Astrocyte of the spinal cord (primary cell): ENCODE data around the gene MYO1F.

Experiments
- DNase-seq: peaks from one replicate; pipeline ENCODE4 v3.0.0; 2011; ENCODE audit warnings: low read depth, low spot score
- H3K4me3 ChIP-seq: 2 replicates; pipeline ENCODE4 v1.5.1; 2011; ENCODE audit warnings: low read depth, mild to moderate bottlenecking, low read length, moderate library complexity
- in situ Hi-C: cut with HindIII; loops from 2 replicates; pipeline ENCODE4 v1.10.0; 2017; ENCODE audit warnings: low sequenced_read_pairs
- TF ChIP-seq, protein P1 (sequence below): IDR thresholded peaks from 2 replicates; pipeline ENCODE4 v1.5.1; 2012; ENCODE audit warnings: low read depth, mild to moderate bottlenecking, low read length, inconsistent platforms

Gene MYO1F

DNA sequence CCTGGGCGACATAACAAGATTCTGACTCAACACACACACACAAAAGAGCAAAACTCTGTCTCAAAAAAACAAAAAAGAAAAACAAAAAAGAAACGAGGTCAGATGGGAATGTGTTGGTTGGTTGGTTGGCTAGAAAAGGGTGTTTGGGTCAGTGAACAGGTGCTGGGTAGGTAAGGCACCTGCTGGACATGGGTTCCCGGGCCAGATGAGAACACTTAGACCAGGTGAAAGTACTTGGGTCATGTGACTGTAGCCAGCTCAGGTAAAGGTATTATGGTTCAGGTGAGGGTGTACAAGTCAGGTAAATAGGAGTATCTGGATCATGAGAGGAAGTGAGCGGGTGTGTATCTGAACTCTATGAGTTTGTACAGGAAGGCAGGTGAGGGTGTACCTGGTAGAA is 48.7 kb downstream of the MYO1F start:
- no peak for DNase-seq
- in situ Hi-C loops = no loop called here
- no peak overlapping the region for H3K4me3 ChIP-seq
- TF ChIP-seq, protein P1, sequence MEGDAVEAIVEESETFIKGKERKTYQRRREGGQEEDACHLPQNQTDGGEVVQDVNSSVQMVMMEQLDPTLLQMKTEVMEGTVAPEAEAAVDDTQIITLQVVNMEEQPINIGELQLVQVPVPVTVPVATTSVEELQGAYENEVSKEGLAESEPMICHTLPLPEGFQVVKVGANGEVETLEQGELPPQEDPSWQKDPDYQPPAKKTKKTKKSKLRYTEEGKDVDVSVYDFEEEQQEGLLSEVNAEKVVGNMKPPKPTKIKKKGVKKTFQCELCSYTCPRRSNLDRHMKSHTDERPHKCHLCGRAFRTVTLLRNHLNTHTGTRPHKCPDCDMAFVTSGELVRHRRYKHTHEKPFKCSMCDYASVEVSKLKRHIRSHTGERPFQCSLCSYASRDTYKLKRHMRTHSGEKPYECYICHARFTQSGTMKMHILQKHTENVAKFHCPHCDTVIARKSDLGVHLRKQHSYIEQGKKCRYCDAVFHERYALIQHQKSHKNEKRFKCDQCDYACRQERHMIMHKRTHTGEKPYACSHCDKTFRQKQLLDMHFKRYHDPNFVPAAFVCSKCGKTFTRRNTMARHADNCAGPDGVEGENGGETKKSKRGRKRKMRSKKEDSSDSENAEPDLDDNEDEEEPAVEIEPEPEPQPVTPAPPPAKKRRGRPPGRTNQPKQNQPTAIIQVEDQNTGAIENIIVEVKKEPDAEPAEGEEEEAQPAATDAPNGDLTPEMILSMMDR = no peak

DNA sequence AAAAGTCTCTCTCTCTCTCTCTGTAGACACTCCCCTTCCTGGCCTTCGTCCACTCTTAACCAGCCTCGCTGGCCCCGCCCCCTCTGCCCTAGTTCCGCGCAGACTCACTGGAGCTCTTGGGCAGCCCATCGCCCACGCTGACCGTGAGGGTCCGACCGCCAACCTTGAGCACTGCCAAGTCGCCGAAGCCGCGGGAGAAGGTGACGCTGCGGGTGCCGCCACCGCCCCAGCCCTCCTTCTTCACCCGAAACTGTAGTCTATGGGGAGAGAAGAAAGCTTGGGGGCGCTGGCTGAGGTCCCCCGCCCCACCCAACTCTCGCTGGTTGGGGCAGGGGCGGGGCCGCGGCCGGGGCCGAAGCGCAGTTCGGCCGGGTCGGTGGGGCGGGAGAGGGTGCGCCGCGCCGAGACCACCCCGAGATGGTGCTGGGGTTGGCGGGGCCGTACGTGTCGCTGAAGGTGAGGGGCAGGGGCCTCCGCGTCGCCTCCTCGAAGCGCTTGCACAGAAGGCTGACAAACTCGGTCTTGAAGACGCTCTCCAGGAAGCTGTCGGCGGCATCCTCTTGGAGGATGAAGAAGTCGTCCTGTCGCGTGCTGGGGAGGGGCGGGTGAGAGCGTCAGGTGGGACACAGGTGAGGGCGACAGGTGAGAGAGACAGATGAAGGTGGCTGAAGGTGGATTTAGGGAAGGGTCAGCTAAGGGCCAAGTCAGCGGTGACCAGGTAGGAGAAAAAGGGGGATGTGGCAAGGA is 50.7 kb downstream of the MYO1F start:
- TF ChIP-seq, protein P1 = no peak
- in situ Hi-C loops = no loop called here
- peak overlapping the region; percentile 78 for H3K4me3 ChIP-seq
- peak; percentile 92 for DNase-seq

DNA sequence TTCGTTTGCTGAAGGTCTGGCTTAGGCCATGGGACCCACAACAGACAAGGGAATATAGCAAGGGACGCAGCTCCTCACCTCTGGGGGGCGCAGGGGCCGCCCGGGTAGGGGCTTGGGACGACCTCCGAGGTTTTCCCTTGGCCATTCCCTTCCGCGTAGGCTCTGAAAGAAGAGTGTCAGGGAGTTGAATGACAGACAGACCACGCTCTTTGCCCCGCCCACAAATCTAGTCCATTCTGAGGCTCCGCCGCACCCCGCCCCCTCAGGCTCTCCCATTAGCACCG is 51.9 kb downstream of the MYO1F start:
- DNase-seq = no peak
- TF ChIP-seq, protein P1 = peak; percentile 34
- in situ Hi-C loops = no loop called here
- peak overlapping the region; percentile 43 for H3K4me3 ChIP-seq

DNA sequence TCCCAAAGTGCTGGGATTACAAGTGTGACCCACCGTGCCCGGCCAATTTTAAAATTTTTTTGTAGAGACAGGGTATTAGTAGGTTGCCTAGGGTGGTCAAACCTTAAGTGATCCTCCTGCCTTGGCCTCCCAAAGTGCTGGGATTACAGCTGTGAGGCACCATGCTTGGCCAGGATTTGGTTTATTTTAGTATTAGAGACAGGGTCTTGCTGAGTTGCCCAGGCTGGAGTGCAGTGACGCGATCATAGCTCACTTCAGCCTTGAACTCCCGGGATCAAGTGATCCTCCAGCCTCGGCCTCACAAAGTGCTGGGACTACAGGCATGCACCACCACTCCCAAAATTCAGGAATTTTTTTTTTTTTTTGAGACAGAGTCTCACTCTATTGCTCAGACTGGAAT is 57.9 kb downstream of the MYO1F start:
- no peak for DNase-seq
- in situ Hi-C loops = no loop called here
- H3K4me3 ChIP-seq = no peak overlapping the region
- TF ChIP-seq, protein P1 = no peak

DNA sequence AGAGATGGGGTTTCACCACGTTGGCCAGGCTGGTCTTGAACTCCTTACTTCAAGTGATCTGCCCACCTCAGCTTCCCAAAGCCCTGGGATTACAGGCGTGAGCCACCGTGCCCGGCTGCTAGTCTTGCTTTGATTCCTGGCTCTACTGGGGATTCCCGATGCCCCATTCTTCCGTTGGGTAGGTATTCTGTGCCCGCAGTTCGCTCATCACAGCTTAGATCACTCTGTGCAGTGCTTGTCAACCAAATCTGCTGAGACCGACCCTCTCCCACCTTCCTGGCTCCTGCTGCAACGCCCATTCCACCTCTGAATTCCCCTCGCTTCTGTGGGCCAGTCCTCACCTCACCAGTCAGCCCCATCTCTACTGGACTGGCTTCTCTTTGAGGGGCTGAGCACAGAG is 58.7 kb downstream of the MYO1F start:
- TF ChIP-seq, protein P1 = no peak
- H3K4me3 ChIP-seq = no peak overlapping the region
- in situ Hi-C loops = no loop called here
- no peak for DNase-seq

DNA sequence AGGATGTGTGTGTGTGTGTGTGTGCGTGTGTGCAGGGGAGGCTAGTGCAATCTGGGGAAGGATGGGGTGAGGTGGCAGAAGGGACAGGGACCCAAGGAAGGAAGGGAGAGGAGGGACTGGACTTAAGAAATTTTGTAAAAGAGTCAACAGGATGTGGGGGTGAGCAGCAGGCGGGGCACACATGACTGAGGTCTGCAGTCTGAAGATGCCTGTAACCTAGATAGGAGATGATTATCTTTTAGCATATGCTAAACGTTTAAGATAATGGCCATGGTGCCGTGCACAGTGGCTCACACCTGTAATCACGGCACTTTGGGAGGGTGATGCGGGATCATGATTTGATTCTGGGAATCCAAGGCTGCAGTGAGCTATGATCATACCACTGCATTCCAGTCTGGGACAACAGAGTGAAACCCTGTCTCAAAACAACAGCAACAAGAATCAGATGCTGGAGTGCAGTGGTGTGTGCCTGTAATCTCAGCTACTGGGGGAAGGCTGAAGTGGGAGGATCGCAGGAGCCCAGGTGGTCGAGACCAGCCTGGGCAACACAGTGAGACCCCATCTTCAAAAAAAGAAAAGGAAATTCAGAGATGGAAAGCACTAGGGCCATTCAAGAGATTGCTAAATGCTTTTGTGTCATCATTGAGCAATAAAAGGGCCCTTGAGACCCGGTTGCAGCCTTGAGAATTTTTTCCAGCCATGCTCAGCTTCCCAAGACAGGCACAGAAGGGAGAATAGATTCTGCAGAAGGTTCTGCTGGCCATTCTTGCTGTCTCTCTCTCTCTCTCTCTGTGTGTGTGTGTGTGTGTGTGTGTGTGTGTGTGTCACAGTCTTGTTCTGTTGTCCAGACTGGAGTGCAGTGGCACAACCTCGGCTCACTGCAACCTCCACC is 59.4 kb downstream of the MYO1F start:
- in situ Hi-C loops = no loop called here
- no peak for DNase-seq
- H3K4me3 ChIP-seq = no peak overlapping the region
- TF ChIP-seq, protein P1 = no peak
